ENCODE results near the gene IMPACT.
A peak's percentile ranks its signal among the peaks of the same experiment; 100 is the strongest.

The IMPACT gene

DNA sequence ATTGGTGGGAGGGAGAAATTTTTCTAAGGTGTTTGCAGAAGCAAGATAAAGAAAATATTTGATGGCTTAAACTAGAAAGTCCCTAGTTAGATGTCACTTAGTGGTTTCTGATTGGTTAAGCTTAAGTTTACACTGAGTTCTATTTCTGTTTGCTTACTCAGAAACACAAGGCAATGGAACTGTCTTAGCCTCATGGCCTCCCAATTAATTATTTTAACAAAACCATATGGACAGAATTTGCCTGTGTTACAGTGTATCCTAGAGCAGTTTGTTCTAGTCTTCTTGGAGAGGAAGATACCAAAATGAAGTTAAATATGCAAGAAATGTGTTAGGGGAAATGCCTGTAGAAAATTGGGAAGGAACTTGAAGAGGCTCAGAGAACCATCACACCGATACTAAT lies 4.6 kb upstream of the IMPACT start:
- DNase-seq, result peak; percentile 15 to 28 (median 21)

- DNase-seq, result no peak
Observed at GRCh38 chr18:24426073-24426397, 435 bp upstream of the IMPACT start.

DNA sequence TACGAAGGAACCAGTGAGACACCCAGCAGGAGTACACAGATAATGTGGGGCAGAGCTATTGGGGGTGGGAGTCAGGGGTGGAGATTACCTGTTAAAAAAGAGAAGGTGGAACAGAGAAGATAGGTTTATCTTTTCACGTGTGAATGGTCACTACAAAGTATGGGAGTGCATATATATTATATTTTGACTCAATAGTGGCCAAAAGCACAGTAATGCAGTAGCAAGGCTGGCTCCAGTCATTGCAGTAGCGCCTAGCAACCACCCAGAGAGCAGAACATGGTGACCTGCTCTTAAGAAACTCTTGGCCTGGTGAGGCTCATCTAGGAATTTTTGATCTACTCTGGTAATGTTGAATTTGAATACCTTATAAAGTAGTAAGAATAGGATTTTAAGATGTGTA lies 1.0 kb downstream of the IMPACT start:
- peak; percentile 13 to 29 (median 14) for DNase-seq

- DNase-seq, result no peak
Observed at GRCh38 chr18:24428709-24429108, 2.2 kb downstream of the IMPACT start.

- no peak for DNase-seq
Observed at GRCh38 chr18:24429188-24429587, 2.7 kb downstream of the IMPACT start.

GRCh38 chr18:24432618-24433017 lies 6.1 kb downstream of the IMPACT start:
- DNase-seq, result peak in 1 of 3 donors; percentile 14

DNA sequence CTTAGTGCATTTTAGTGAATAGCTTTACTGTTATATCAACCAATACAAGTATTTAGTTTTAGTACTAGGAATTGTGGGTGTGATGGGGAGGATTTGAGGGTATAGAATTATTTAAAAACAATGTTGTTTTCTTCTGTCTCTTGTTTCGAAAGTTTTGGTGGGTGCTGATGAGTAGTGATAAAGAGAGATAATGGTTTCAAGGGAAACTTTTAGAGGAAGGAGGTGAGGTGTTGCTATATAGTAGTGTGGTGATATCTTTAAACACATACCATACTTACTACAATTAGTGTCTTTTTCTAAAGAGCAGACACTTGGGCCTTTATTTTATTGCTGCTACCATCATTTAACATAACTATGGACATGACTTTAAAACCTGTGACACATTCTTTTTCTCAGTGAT lies 10.5 kb downstream of the IMPACT start:
- DNase-seq, result no peak

GRCh38 chr18:24443870-24444269 lies 17.4 kb downstream of the IMPACT start:
- peak; percentile 39 to 51 (median 50) for DNase-seq

DNA sequence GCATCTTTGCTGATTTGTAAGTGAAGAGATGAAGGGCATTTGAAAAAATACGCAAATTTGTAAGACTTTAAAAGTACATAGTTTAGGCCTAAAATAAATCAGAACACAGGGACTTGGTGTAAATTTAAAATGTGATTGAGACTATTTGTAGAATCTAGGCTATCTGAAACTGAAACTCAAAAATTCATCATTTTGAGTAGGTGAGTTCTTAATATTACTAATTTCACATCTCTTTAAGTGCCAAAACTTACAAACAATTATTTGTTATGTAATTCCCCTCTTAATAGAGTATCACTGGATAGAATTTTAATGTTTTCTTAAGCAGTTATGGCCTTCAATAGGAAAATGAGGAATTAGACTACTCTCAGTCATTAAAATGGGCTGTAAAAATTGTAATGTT lies 20.0 kb downstream of the IMPACT start:
- no peak for DNase-seq

DNA sequence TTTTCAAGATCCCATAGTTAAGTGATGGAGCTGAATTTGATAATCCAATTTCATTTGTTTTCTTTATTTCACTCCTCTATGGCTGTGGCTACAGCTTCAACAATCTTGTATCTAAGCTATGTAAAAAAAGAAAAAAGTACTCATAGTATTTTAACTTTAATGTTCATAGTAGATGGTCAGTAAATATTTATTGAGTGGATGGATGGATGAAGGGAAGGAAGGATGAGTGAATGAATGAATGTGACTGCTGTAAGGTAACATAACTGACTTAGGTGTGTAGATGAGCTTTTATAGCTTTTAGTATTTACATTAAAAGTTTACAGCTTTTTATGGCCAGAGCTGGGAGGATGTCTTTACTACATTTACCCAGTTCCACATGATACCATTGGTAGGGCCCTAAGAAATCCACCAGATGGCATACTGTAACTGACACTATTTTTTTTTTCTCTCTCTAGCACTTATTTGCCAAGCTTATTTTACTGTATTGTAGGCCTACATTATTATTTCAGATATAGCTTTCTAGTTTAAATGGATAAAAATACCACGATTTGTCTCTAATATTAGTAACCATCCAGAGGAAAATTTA lies 20.6 kb downstream of the IMPACT start:
- no peak for DNase-seq

DNA sequence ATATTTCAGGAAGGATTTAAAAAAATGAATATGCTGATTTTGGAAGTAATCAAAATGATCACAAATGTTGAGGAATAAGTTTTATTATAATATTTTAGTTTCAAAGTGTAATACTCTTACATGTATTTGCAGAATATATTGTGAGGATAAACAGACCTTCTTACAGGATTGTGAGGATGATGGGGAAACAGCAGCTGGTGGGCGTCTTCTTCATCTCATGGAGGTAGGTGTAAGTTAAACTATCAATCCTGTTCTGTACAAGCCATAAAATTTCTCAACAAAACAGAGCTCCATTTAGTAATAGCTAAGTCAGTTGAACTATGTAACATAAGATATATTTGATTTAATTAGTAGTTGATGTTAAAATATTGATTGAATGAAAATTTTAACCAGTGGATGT lies 21.5 kb downstream of the IMPACT start:
- DNase-seq, result no peak

DNA sequence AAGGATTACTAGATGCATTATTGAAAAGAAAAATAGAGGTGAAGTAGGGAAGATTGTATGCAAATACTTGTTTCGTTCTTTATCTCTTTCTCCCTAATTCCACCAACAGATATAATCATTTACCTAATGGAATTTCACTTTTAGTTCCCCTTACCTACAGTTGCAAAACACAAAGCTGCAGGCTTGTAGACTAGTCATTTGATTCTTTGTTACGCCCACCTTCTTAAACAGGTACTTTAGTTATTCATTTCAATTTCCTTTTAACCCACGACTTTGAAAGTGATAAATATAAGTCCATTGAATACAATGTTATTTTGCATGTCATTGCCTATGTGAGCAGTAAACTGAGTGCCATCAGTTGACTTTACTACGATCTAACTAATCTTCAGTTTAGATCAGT lies 30.1 kb downstream of the IMPACT start:
- DNase-seq, result no peak

DNA sequence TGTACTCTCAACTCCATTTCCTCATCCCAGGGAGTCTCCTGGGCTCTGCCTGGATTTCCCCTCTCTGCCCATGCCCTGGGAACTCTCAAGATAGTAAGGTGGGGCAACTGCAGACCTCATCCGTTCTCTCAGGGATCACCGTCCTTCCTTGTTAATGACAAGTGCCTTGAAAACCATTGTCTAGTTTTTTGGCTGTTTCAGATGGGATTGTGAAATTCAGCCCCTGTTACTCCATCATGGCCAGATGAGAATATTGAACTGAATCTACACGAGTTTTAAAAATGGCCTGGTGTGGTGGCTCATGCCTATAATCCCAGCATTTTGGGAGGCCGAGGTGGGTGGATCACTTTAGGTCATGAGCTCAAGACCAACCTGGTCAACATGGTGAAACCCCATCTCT lies 33.3 kb downstream of the IMPACT start:
- DNase-seq, result peak in 2 of 3 donors; percentile 5 to 28

- DNase-seq, result peak in 2 of 3 donors; percentile 30 to 41
Observed at GRCh38 chr18:24460388-24460787, 33.9 kb downstream of the IMPACT start, which contains the start of gene HRH4. TSS of gene HRH4 (plus strand) at chr18:24460637. CDS start at chr18:24460729, 92 bp downstream.

DNA sequence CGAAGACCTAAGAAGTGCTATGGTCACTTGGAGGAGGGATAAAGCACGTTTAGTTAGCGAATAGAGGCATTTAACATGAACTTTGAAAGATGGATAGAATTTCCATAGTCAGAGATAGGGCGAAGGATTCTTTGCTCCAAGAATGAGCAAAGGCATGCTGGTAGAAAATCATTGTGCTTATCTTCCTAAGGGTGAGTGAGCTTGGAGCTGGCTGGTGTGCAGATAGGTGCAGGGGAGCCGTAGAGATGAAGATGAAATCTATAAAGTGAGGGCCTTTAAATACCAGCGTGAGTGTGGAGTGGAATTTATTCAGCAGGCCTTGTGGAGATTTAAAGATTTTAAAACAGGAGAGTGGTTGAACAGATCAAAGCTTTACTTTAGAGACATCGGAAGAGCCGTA lies 35.5 kb downstream of the IMPACT start:
- DNase-seq, result no peak

DNA sequence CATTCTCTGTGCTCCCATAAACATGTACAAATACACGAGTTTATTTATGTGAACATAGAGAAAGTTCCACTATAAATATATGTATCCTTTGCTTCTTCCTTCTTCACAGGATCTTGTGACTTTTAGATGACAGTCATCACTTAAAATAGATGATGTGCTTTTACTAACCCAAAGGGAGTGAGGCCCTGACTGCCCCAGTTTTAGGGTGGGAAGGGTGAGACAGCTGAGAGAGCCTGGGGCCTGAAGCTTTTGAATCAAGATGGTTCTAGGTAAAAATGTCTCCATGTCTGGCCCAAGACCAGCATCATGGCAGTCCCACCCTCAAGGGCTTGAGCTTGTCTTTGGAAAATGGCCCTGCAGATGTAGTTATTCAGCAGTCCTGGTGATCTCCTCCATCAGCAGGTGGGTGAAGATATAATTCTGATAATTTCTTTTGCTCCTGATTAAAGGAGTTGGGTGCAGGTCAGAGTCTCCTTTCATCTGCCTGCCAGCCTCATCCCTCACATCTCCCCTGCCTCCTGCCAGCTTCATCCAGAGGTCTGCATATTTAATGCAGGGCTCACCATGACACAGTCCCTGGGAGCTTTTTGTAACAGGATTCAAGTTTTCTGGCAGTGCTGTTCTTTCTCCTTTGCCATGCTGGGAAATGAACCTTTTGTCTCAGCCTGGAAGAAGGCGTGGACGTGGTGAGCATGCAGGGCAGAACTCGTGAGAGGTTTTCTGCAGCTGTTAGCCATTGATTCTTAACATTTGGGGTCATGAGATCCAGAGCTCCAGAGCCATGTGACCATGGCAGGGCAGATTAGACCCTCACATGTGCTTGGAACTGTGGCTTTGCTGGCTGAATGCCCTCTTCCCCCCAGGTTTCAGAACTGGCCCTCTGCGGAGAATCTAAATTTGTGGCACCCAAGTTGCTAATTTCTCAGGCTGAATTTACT lies 36.6 kb downstream of the IMPACT start:
- peak; percentile 15 to 35 (median 35) for DNase-seq

GRCh38 chr18:24465486-24465885 lies 39.0 kb downstream of the IMPACT start:
- peak; percentile 55 to 71 (median 62) for DNase-seq

DNA sequence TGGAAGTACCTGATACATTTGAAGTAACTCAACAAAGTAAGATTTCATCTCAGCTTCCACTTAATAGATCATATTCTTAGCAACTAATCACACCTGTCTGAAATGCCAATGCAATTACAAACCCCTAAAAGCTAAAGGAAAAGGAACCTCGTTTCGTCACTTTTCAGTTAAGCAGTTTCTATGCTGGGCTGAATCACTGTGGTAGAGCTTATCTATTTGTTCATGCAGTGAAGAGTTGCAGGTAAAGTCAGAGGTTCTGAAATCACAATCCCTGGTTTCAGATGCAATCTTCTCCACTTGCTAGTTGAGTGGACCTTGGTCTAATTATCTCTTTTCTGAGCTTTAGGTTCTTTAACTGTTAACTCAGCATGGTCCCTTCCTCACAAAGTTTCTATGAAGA lies 40.3 kb downstream of the IMPACT start:
- no peak for DNase-seq

GRCh38 chr18:24470022-24470618 lies 43.6 kb downstream of the IMPACT start:
- no peak for DNase-seq

- no peak for DNase-seq
Observed at GRCh38 chr18:24470805-24471204, 44.3 kb downstream of the IMPACT start.

DNA sequence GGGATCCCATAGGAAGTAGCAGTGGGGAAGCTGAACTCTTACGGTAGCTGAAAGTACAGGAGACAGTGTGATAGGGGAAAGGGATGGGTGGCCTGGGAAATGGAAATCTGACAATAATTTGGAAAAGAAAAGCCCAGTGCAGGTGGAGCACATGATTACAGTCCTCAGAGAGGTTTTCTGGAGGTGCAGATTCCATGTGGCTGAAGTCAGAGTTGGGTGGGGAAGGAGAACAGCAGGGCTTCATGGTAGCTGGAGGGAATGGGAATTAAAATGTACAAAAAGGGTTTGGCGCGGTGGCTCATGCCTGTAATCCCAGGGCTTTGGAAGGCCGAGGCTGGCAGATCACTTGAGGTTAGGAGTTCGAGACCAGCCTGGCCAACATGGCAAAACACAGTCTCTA lies 46.1 kb downstream of the IMPACT start:
- no peak for DNase-seq

DNA sequence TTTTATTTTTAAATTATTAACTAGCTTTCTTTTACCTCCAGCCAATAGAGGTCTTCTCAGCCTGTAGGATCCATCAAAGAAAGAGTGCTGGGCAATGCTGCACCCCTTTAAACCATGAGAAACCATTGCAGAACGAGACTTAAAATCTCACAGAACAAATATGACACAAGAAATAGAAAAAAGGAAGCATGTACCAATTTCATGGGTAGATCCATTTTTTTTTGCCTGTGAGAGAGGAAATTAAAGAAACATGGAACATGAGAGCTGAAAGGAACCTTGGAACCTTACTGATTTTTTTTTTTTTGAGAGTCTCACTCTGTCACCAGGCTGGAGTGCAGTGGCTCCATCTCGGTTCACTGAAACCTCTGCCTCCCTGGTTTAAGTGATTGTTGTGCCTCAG lies 47.9 kb downstream of the IMPACT start:
- peak in 1 of 3 donors; percentile 16 for DNase-seq

DNA sequence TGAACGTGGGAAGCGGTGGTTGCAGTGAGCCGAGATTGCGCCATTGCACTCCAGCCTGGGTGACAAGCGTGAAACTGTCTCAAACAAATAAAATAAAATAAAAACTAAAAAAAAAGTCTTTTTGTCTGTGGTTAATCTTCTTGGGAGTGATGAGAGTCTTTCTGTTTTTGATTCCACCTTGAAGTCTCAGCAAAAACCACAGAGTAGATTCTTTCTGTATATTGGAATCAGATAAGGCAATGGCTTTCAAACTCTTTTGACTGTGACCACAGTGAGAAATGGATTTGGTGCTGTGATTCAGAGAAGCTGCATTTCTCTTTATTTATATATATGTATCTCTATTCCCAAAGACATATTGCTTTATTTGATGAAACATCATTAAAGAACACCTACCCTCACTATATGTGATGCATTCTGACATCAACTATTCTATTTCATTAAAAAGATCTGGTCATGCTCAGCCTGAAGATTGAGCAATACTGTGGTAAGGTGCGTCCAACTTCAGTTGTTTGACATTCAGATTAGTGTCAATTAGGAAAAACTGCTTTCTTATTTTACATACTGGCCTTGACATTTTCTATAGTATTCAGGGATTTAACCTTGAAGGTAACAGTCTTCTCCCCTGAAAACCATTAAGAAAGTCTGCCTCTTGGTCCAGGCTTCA lies 49.6 kb downstream of the IMPACT start:
- no peak for DNase-seq

Data from suppressor macrophage treated with lipopolysaccharide for 1 hour (primary cell).